Spleen (tissue), 7 donors: ENCODE results near the gene NUDT12.

Experiments used
- CTCF ChIP-seq, 11 experiments: fragments of 200-600 bp in 7 of 11; fragments of 450-650 bp in 4 of 11; sonication (generic) in 4 of 11; IDR thresholded peaks in 8 of 11; conservative IDR thresholded peaks in 3 of 11; 1 replicate in 7 of 11; 2 replicates in 4 of 11; pipeline versions ENCODE4 v1.4.0 to v1.8.0; 2016 to 2021; ENCODE audit warnings: antibody characterized with exemption in 11 of 11, inconsistent platforms in 4 of 11, mild to moderate bottlenecking in 1 of 11
- POLR2A ChIP-seq, 3 donors: fragments of 450-650 bp; IDR thresholded peaks; one replicate each; pipeline ENCODE4 v1.5.1; 2017; ENCODE audit warnings: antibody characterized with exemption in 3 of 3, mild to moderate bottlenecking in 1 of 3
- donor health status: DM: no; HTN: no; CAD: no; lungs with moderate emphysema.
- donor health status: DM: no; HTN: no; CAD: no.
- donor health status: DM: no; HTN: no; CAD: no.

DNA sequence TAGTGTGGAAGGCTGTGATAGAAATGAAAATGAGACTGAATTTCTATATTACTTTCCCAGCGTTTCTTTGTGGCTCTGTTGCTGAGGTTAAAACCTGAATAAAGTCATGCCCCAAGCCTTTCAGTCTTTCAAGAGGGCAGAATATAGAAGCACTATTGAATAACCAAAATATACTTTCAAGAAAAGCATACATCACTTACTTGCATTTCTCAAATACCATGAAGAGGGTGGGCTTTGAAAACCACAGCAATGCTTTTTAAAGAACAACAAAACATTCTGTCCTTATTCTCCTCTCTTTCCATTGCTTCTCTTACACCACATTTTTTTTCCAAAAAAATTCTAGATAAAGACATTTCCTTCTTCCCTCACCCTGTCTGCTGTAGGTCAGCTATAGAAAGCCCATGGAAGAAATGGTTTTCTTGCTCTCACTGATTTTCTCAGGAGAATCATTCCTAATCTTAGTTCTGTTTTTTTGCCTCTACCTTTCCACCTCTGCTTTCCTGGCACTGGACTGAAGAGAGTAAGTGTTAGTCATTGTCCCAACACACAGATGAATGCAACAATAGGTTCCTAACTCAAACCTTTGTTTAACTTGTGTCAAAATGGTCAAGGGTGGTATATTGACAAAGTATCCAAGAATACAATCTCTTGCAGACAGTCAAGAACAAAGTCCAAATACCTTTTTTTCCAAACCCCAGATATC lies 51.6 kb downstream of the NUDT12 start:
- no peak for TF ChIP-seq CTCF (IDR thresholded peaks at IDR 0.05 in 8 of 11, conservative IDR thresholded peaks at IDR 0.05 in 3 of 11)
- no peak for TF ChIP-seq POLR2A (IDR thresholded peaks at IDR 0.05)
